Activated T-cell treated with anti-CD3 and anti-CD28 coated beads, Interleukin-2, amount 50 U/mL, for 4 hours (primary cell): ENCODE results near the gene CNTN5. TPM values are rescaled to one million over a fixed set of nuclear protein-coding genes. Genes with fewer than 3 reads are reported as not detected.

ENCODE experiments used
- ATAC-seq, 2 donors: fragments of 200-7000 bp; cut with Tn5 transposase; one replicate each; pipeline ENCODE4 v1.10.0; 2021
- DNase-seq: peaks from one replicate; pipeline ENCODE4 v3.0.0-alpha.2; 2020
- H3K27me3 Mint-ChIP-seq: one replicate; pipeline ENCODE4 v1.8.0; 2021; ENCODE audit warnings: low read depth, mixed read lengths
- H3K36me3 Mint-ChIP-seq: one replicate; pipeline ENCODE4 v1.8.0; 2022; ENCODE audit warnings: mixed read lengths; ENCODE audit not compliant: insufficient read depth
- H3K4me1 Mint-ChIP-seq: one replicate; pipeline ENCODE4 v1.8.0; 2021; ENCODE audit warnings: low read depth, mixed read lengths
- H3K4me3 Mint-ChIP-seq: one replicate; pipeline ENCODE4 v1.8.0; 2021; ENCODE audit warnings: mild to moderate bottlenecking, moderate library complexity, mixed read lengths
- H3K9me3 Mint-ChIP-seq: one replicate; pipeline ENCODE4 v1.8.0; 2021; ENCODE audit warnings: mixed read lengths
- total RNA-seq, 3 donors: library from RNA; stranded (reverse); gene quantifications; one replicate each; pipeline ENCODE4 v1.2.1, GENCODE V29; 2021

Gene CNTN5
- total RNA-seq, 3 donors from 2014 or later, result not detected

DNA sequence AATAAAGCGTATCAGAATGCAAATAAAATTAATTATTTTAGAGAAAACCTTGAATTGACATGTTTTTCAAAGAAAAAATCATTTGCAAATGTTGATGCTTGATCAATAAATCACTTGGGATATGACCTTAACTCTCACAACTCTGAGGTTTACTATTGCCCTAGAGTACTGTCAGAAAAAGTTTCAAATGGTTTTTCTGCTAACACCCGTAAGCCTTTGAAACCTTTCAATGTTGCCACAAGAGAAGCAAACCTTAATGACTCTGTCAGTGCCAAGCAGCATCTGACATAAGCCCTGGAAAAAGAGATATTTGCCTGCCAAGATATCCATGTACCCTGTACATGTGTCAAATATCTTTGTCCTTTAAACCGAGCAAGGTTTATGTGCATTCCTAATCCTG lies 1282.1 kb downstream of the CNTN5 start:
- Mint-ChIP-seq H3K9me3 (no peaks in the 10 kb centered on the region), H3K4me3 (no peak overlapping the region), H3K4me1 (no peaks in the 10 kb centered on the region), H3K36me3 (no peaks in the 10 kb centered on the region), H3K27me3 (no peaks in the 10 kb centered on the region)
- no peak for ATAC-seq
- DNase-seq, result no peak

DNA sequence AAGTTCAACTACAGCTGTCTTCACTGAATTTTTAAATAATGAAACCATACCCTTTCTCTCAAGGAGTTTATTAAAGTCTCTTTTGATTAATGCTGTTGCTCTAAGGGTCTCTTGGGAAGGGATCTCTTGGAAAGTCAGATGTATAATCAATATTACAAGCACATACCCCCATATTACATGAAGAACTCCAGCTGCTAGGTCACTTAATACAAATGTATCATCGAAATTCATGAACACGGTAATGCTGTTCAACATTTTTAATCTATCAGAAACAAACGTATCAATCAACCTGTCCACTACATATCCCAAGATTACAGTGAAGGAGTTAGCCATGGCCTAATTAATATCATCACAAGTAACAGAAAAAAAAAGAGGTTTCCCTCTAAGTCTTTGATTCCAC lies 1283.1 kb downstream of the CNTN5 start:
- no peaks in the 10 kb centered on the region for H3K9me3 Mint-ChIP-seq
- no peaks in the 10 kb centered on the region for H3K4me1 Mint-ChIP-seq
- ATAC-seq, result no peak
- DNase-seq, result no peak
- H3K4me3 Mint-ChIP-seq, result no peak overlapping the region
- H3K36me3 Mint-ChIP-seq, result no peaks in the 10 kb centered on the region
- H3K27me3 Mint-ChIP-seq, result no peaks in the 10 kb centered on the region

DNA sequence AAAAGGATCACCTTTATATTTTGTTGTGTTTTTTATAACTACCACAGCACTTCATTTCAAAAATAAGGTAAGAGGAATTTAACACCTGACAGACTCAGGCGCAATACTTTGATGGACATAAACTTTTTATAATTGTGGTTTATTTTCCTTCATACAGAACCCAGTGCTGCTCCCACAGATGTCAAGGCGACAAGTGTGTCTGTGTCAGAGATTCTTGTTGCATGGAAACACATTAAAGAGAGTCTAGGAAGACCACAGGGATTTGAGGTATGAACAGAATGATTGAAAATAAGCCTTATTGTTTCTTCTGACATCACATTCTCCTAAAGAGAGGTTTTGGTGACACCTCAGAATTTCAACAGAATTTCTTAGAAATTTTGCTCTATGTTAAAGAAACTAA lies 1287.5 kb downstream of the CNTN5 start:
- no peaks in the 10 kb centered on the region for H3K4me1 Mint-ChIP-seq
- H3K36me3 Mint-ChIP-seq, result no peaks in the 10 kb centered on the region
- no peak overlapping the region for H3K4me3 Mint-ChIP-seq
- DNase-seq (no peak), ATAC-seq (no peak)
- no peaks in the 10 kb centered on the region for H3K27me3 Mint-ChIP-seq
- H3K9me3 Mint-ChIP-seq, result peaks cover 4% of the 10 kb centered on the region

DNA sequence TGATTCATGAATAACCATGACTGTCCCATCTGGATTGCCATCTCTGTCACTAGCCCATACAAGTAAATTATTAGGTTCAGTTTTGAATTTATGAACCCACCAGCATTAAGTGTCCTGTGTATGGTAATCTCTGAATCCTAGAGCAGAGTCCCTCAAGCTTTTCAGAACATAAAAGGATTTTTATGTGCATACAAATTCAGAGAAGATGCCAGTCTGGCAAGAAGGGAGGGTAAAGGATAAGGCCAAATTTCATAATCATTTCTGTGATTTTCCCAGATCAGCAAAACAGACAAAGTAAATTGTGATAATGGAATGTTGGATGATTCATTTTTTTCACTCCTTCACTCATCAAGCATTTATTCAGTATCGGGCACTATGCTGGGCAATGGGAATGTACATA lies 1295.2 kb downstream of the CNTN5 start:
- H3K9me3 Mint-ChIP-seq, result peaks cover 15% of the 10 kb centered on the region
- DNase-seq, result no peak
- ATAC-seq, result no peak
- H3K4me1 Mint-ChIP-seq, result no peaks in the 10 kb centered on the region
- H3K36me3 Mint-ChIP-seq, result no peaks in the 10 kb centered on the region
- H3K4me3 Mint-ChIP-seq, result no peak overlapping the region
- no peaks in the 10 kb centered on the region for H3K27me3 Mint-ChIP-seq

DNA sequence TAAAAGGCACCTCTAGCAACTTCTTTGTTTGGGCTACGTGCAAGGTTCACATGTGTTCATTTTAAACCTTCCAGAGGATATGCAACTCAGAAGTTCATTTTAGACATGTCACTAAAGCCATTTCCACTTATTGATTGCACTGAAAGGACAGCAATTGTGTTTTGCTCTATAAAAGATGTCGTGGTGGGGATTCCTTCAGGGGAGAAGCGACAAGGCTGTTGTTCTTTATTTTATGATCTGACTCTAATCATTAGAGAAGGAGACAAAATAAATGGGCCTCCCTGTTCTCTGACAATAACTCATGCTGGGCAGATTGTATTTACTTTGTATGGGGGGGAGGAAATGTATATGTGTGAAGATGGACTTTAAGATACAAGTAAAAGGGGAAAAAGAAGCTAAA lies 1296.2 kb downstream of the CNTN5 start:
- no peaks in the 10 kb centered on the region for H3K27me3 Mint-ChIP-seq
- H3K9me3 Mint-ChIP-seq, result peaks cover 18% of the 10 kb centered on the region
- no peak overlapping the region for H3K4me3 Mint-ChIP-seq

DNA sequence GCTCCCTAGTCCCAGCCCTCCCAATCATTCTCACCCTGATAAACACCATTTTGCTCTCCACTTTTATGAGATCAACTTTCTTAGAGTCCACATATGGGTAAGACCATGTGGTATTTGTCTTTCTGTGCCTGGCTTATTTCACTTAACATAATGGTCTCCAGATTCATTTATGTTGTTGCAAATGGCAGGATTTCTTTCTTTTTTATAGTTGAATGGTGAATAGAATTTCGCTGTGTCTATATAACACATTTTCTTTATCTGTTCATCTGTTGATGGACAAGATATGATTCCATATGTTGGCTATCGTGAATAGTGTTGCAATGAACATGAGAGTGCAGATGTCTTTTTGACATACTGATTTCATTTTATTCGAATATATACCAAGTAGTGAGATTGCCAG lies 1298.9 kb downstream of the CNTN5 start:
- no peak for DNase-seq
- Mint-ChIP-seq H3K4me3 (no peak overlapping the region), H3K4me1 (no peaks in the 10 kb centered on the region), H3K9me3 (peaks cover 12% of the 10 kb centered on the region), H3K27me3 (no peaks in the 10 kb centered on the region), H3K36me3 (no peaks in the 10 kb centered on the region)
- no peak for ATAC-seq

More for the DNA sequence above, 1296.2 kb downstream of the CNTN5 start:
- ATAC-seq, result no peak
- Mint-ChIP-seq H3K4me1 (no peaks in the 10 kb centered on the region), H3K36me3 (no peaks in the 10 kb centered on the region)
- DNase-seq, result no peak

DNA sequence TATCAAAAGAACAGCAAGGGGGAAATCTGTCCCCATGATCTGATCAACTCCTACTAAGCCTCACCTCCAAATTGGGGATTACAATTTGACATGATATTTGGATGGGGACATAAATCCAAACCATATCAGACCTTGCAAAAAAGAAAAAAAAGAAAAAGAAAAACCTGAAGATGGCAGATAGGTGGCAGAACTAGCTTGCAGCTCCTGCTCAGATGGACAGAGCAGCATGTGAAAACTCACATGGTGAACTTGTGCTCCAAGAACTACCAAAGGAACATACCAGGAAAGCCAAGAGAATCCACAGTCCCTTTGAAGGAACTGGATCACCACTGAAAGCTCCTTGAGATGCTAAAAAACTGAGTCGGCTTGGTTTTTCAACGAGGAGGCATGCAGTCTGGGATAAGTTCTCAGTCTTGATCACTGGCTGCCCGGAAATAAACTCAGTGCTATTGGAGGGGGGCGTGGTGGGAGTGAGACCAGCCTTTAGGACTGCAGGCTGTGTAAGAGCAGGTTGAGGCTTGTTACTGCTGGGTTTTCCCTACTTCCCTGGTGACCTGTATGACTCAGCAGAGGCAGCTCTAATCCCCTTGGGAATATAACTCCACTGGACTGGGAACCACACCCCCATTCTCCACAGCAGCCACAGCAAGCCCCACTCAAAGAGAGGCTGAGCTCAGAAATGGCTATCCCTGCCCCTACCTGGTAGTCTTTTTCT lies 1308.0 kb downstream of the CNTN5 start:
- H3K4me3 Mint-ChIP-seq, result no peak overlapping the region

DNA sequence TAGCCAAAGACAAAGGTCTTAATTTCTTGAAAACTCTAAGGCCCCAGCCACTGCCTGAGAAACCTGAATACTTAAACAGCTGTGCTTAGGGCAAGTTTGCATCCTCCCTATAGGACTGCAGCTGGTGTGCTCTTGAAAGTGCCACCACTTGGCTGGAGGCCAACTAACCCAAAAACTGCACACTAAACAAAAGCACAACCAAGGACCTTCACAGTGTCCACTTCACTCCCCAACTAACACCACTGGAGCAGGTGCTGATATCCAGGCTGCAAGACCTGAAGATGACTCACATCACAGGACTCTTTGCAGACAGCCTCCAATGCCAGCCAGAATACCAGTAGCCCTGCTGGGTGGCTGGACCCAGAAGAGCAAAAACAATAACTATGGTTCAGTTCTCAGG lies 1308.6 kb downstream of the CNTN5 start:
- H3K36me3 Mint-ChIP-seq, result no peaks in the 10 kb centered on the region
- H3K4me1 Mint-ChIP-seq, result no peaks in the 10 kb centered on the region
- DNase-seq, result no peak
- ATAC-seq, result no peak
- no peaks in the 10 kb centered on the region for H3K27me3 Mint-ChIP-seq
- H3K4me3 Mint-ChIP-seq, result no peak overlapping the region
- H3K9me3 Mint-ChIP-seq, result peaks cover 35% of the 10 kb centered on the region

More for the DNA sequence above, 1308.0 kb downstream of the CNTN5 start:
- Mint-ChIP-seq H3K27me3 (no peaks in the 10 kb centered on the region), H3K9me3 (peaks cover 29% of the 10 kb centered on the region), H3K36me3 (no peaks in the 10 kb centered on the region), H3K4me1 (no peaks in the 10 kb centered on the region)
- DNase-seq (no peak), ATAC-seq (no peak)

DNA sequence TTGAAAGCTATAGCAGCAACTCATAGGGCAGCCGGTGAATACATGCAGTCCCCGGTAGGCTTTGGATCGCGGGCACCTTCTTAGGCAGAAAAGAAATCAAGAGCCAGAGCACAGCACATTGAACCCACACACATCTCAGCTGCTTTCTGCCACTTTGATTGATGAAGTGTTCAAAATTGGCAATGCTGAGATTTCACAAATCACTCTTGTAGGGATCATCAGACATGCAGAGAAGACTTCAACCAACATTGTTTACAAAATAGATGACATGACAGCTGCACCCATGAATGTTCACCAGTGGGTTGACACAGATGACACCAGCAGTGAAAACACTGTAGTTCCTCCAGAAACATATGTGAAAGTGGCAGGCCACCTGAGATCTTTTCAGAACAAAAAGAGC lies 1316.1 kb downstream of the CNTN5 start:
- Mint-ChIP-seq H3K27me3 (no peaks in the 10 kb centered on the region), H3K4me3 (no peak overlapping the region), H3K4me1 (no peaks in the 10 kb centered on the region), H3K9me3 (peaks cover 23% of the 10 kb centered on the region), H3K36me3 (no peaks in the 10 kb centered on the region)
- DNase-seq (no peak), ATAC-seq (no peak)

DNA sequence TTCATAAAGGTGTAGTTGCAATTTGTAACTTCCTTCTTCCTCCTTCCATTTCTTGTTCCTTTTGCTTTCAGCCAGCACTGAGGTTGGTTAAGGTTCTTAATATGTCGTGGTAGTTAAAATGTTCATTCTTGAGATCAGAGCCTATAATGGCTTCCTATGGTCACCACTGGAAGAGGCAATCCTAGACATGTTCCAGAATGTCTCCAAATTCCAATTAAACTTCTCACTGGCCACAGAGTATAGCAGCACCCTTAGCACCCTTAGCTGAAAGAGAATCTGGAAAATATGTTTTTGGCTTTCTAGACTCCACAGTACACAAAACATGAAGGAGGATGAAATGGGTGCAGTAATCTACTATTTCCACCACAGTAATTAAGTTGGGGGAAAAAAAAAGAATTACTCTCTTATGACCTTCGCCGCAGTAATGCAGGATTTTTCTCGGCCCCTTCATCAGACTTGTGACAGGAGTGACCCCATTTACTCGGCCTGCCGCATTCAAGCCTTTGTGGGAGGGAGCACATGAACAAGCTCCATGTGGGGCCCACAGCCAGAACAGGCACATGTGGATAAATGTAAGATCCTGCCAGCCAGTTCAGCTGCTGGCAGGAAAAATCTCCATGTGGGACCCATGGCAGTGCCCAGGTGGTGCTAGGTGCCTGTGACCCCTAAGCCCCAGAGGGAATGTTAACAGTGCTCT lies 1317.5 kb downstream of the CNTN5 start:
- Mint-ChIP-seq H3K4me3 (no peak overlapping the region), H3K4me1 (no peaks in the 10 kb centered on the region), H3K36me3 (no peaks in the 10 kb centered on the region), H3K9me3 (peaks cover 21% of the 10 kb centered on the region), H3K27me3 (no peaks in the 10 kb centered on the region)
- ATAC-seq, result no peak
- DNase-seq, result no peak

DNA sequence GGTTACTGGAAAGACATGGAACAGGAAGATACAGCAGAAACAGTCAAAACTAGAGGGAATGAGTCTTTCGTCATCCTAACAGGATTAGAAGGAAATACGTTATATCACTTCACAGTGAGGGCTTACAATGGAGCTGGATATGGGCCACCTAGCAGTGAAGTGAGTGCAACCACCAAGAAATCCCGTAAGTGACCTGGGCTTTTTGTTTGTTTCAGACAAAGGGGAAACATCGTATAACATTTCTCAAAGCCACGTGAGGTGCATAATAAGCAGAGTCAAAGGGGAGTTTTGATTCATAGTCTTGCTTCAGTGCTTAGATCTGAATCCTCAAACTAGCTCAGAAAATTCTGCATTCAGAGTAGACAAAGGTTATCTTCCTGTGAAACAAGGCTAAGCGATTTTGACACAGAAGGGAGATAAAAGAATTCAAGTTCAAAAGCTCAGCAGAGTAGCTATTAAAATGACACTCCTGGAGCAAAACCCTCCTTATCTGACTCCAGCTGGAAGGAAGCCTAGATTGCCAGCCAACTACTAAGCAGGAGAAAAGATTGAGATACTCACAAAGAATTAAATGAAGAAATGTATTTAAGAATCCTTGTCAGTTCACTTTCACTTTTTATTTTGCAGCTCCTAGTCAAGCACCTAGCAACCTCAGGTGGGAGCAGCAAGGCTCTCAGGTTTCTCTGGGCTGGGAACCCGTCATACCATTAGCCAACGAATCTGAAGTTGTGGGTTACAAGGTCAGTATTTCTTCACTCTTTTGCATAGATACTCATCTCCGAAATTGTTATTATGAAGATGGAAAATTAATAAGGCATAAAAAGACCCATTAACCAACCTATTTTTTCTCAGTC lies 1319.9 kb downstream of the CNTN5 start:
- no peaks in the 10 kb centered on the region for H3K36me3 Mint-ChIP-seq
- ATAC-seq, result no peak

DNA sequence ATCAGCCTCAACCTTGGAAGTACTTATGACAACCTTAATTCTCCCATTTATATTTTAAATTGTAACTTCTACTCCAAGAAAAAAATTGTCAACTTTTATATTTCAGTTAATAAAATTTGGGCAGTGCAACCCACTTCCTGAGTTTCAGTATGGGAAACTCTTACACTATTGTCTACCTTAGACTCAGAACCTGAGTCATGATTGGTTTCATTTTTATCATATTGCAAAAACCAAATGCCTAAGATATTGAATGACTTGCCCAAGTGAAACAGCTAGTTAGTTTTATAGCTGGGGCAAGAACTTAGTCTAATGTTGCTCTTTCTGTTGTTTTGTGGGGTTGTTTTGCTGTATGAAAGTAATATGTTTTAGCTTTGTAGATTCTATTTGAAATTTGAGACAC lies 1332.3 kb downstream of the CNTN5 start:
- no peak for ATAC-seq

More for the DNA sequence above, 1319.9 kb downstream of the CNTN5 start:
- Mint-ChIP-seq H3K27me3 (no peaks in the 10 kb centered on the region), H3K4me3 (no peak overlapping the region), H3K4me1 (no peaks in the 10 kb centered on the region), H3K9me3 (peaks cover 15% of the 10 kb centered on the region)
- no peak for DNase-seq

DNA sequence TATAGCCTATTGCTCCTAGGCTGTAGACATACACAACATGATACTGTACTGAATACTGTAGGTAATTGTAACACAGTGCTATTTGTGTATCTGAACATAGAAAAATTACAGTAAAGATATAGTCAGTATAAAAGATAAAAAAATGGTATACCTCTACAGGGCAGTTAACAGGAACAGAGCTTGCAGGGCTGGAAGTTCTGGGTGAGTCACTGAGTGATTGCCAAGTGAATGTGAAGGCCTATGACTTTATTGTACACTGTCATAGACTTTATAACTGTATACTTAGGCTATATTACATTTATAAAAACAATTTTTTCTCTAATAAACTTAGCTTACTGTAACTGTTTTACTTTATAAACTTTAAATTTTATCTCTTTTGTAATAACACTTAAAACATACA lies 1334.0 kb downstream of the CNTN5 start:
- Mint-ChIP-seq H3K36me3 (no peaks in the 10 kb centered on the region), H3K4me3 (no peak overlapping the region), H3K27me3 (no peaks in the 10 kb centered on the region), H3K9me3 (peaks cover 8% of the 10 kb centered on the region), H3K4me1 (no peaks in the 10 kb centered on the region)
- no peak for DNase-seq
- no peak for ATAC-seq

More for the DNA sequence above, 1332.3 kb downstream of the CNTN5 start:
- Mint-ChIP-seq H3K36me3 (no peaks in the 10 kb centered on the region), H3K4me1 (no peaks in the 10 kb centered on the region), H3K4me3 (no peak overlapping the region), H3K9me3 (peaks cover 15% of the 10 kb centered on the region), H3K27me3 (no peaks in the 10 kb centered on the region)
- DNase-seq, result no peak

DNA sequence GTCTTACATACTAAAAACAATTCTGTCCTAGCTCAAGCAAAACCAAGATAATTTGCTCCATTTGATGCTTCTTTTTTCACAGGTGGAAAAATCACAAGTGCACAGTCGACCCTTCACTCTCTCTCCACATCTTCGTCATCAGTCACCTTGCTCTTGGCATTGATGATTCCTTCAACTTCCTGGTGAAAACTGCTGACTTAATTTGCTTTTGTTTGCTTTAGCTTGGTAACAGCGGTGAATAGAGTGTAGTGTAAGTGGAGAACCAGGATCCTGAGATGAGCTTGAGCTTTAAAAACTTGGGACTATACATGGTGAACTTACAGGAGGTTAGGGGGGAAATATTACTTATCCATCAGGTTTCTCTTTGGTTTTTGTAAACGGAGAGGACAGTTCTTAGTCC lies 1335.3 kb downstream of the CNTN5 start:
- ATAC-seq, result no peak
- no peaks in the 10 kb centered on the region for H3K36me3 Mint-ChIP-seq
- DNase-seq, result no peak

More for the DNA sequence above, 1335.3 kb downstream of the CNTN5 start:
- Mint-ChIP-seq H3K27me3 (no peaks in the 10 kb centered on the region), H3K4me1 (no peaks in the 10 kb centered on the region), H3K4me3 (no peak overlapping the region), H3K9me3 (peaks cover 13% of the 10 kb centered on the region)
